ENCODE results near the gene CLDN18.
A peak's percentile ranks its signal among the peaks of the same experiment; 100 is the strongest.

The CLDN18 gene

DNA sequence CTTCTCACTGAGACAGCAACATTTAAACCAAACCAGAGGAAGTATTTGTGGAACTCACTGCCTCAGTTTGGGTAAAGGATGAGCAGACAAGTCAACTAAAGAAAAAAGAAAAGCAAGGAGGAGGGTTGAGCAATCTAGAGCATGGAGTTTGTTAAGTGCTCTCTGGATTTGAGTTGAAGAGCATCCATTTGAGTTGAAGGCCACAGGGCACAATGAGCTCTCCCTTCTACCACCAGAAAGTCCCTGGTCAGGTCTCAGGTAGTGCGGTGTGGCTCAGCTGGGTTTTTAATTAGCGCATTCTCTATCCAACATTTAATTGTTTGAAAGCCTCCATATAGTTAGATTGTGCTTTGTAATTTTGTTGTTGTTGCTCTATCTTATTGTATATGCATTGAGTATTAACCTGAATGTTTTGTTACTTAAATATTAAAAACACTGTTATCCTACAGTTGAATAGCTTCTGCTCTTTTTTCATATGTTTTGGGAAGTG, 23.3 kb downstream of the CLDN18 start:
- no peak for TF ChIP-seq JUND (IDR thresholded peaks at IDR 0.05; ENCODE audit: low read depth)
- in situ Hi-C loops (cut with HindIII; ENCODE audit: low pct_unique_long_range_greater_than_20kb, low sequenced_read_pairs): no loop called here
- DNase-seq (ENCODE audit: low read depth in 1 of 2, low spot score in 1 of 2): no peak

DNA sequence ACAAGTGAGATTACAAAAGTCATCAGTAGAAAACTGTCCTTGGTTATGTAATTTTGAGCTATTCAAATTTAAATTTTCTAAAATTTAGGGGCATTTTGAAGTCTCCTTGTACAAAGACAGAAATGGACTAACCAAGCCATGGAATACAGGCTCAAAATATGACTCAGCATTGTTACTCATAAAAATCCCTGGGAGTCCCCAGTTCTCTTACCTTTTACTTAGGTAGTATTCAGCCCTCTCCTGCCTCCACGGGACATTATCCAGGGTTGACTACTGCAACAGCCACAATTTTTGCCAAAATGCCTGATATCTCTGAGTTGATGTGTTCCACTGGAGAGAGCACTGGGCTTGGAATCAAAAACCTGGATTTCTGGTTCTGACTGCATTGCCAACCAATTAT, 25.0 kb downstream of the CLDN18 start:
- DNase-seq (ENCODE audit: low read depth in 1 of 2, low spot score in 1 of 2): no peak
- in situ Hi-C loops (cut with HindIII; ENCODE audit: low pct_unique_long_range_greater_than_20kb, low sequenced_read_pairs): no loop called here
- TF ChIP-seq JUND (IDR thresholded peaks at IDR 0.05; ENCODE audit: low read depth): no peak

DNA sequence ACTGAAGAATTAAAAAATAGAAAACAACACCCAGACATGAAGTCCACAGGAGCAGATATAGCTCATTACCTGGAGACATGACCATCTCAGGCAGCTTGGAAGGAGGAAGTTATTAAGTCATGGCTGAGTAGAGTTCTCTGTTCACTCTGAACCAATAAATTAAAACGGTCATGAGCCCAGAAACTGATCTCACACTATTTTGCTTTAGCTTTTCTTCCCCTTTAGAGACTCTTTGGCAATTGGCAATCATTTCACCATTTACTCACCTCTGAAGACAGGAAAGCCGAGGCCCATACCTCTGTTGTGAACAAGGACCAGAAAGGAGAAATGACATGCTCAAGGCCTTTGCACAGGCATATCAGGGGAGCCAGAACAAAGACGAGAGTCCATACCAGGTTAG, 26.6 kb downstream of the CLDN18 start:
- no peak for DNase-seq (ENCODE audit: low read depth in 1 of 2, low spot score in 1 of 2)
- in situ Hi-C loops (cut with HindIII; ENCODE audit: low pct_unique_long_range_greater_than_20kb, low sequenced_read_pairs): no loop called here
- no peak for TF ChIP-seq JUND (IDR thresholded peaks at IDR 0.05; ENCODE audit: low read depth)

DNA sequence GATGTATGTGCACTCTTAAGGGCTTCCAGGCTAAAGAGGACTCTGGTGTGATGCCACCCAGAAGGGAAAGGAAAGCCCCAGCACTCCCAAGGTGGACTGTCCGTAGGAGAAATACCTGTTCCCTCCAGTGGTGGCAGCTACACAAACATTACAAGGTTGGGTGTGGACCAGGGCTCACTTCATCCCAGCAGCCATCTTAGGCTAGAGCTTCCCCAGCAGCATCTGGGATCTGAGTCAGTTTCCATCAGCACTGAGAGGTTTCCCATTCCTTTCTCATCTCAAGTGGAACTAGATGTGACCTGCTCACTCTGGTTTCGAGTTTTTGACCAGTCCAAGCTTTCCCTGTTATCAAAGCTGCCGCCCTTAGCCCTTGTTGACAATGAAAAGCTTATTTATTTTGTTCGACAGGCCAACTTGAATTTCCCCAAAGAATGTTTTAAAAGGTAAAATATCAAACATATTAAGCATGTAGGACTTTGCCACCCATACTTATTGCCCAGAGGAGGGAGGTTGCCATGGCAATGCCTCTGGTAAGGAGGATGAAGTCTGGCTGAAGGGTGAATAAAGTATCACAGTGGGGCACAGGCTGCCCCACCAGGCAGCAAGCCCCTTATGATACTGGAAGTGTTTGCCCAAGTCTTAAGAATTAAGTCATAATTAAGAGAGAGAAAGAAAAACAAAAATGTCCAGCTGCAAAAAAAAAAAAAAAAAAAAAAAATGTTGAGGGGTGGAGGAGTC, 28.9 kb downstream of the CLDN18 start:
- in situ Hi-C loops (cut with HindIII; ENCODE audit: low pct_unique_long_range_greater_than_20kb, low sequenced_read_pairs): no loop called here
- TF ChIP-seq JUND (IDR thresholded peaks at IDR 0.05; ENCODE audit: low read depth): no peak
- DNase-seq (ENCODE audit: low read depth in 1 of 2, low spot score in 1 of 2): peak in 1 of 2 experiments; percentile 14

DNA sequence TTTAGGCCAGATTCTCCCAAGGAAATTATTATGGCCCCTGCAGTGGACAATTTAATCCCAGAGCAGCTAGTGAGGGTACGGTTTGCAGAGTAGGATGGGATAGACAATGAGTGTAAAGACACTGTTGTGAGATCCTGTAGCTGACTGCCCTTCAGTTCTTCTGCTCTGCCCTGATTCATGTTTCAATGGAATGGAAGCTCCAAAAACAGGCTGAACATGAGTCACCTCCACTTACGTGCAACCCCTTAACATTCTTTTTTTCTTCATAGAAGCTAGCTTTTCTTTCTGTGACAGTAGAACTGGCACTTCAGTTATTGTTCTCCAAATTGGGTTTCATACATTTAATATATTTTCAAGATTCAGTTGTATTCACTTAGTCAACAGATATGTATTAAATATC, 32.1 kb downstream of the CLDN18 start:
- DNase-seq (ENCODE audit: low read depth in 1 of 2, low spot score in 1 of 2): no peak
- in situ Hi-C loops (cut with HindIII; ENCODE audit: low pct_unique_long_range_greater_than_20kb, low sequenced_read_pairs): no loop called here
- TF ChIP-seq JUND (IDR thresholded peaks at IDR 0.05; ENCODE audit: low read depth): no peak

DNA sequence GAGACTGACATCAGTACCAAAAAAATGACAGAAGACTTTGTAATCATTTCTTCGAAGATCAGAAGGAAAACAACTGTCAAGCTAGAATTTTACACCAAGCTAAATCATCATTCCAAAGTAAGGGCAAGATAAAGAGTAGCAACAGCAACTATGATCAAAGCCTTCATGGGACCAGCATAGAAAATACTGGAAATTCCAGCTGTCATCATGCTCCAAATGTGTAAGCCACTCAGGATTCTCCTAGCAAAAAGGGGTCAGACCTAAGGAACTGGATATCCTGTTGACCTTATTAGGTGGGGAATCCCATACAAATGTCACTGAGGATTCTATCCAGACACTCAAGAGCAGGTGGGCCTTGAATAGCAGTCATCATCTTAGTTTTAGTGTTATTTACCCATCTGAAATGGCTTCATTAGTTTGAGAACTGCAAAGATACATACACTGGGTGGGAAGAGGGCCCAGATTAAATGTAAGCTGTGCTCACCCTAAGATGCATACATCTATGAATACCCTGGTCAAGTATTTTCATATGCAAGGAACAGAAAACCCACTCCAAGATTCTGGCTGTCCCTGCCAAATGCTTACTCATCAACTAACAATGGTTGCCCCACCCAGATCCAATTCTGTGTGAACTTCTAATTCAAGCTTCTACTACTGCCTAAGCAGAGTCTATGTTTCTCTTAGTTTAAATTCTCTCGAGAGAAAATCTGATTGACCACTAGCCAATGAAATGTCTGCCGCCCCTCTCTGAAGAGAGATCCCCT, 33.5 kb downstream of the CLDN18 start:
- in situ Hi-C loops (cut with HindIII; ENCODE audit: low pct_unique_long_range_greater_than_20kb, low sequenced_read_pairs): no loop called here
- no peak for TF ChIP-seq JUND (IDR thresholded peaks at IDR 0.05; ENCODE audit: low read depth)
- DNase-seq (ENCODE audit: low read depth in 1 of 2, low spot score in 1 of 2): no peak

DNA sequence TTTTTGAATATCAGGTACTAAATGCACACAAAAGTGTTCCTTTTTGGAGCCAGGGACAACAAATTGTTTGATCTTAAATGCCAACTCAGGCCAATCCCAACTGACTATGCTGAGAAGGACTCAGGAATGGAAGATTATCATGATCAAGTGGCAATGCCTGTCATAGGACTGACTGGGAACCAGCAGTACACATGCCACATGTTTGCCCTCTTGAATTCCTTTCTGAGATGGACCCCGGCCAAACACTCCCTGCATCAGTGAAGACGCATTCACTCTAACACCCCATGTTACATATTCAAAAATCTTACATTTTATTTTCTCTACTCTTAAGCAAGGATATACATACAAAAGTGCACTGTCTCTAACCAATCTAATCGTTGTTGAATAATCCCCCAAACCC, 36.1 kb downstream of the CLDN18 start:
- in situ Hi-C loops (cut with HindIII; ENCODE audit: low pct_unique_long_range_greater_than_20kb, low sequenced_read_pairs): no loop called here
- no peak for TF ChIP-seq JUND (IDR thresholded peaks at IDR 0.05; ENCODE audit: low read depth)
- DNase-seq (ENCODE audit: low read depth in 1 of 2, low spot score in 1 of 2): no peak

DNA sequence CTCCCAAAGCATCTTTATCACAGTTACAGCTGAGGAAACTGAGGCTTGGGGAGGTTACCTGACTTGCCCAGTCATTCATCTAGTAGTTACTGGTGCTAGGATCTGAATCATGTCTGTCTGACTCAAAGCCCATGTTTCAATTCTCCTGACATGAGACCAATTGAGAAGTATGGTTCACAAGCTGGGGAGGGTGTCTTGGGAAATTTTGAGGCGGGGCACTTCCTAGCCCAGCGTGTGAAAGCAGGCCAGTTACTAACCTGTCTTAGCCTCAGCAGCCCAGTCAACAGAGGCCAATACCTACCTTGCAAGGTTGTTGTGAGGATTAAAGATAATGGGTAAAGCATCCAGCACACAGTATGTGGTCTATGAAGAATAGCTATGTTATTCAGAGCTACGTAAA, 37.0 kb downstream of the CLDN18 start:
- in situ Hi-C loops (cut with HindIII; ENCODE audit: low pct_unique_long_range_greater_than_20kb, low sequenced_read_pairs): no loop called here
- no peak for TF ChIP-seq JUND (IDR thresholded peaks at IDR 0.05; ENCODE audit: low read depth)
- no peak for DNase-seq (ENCODE audit: low read depth in 1 of 2, low spot score in 1 of 2)

DNA sequence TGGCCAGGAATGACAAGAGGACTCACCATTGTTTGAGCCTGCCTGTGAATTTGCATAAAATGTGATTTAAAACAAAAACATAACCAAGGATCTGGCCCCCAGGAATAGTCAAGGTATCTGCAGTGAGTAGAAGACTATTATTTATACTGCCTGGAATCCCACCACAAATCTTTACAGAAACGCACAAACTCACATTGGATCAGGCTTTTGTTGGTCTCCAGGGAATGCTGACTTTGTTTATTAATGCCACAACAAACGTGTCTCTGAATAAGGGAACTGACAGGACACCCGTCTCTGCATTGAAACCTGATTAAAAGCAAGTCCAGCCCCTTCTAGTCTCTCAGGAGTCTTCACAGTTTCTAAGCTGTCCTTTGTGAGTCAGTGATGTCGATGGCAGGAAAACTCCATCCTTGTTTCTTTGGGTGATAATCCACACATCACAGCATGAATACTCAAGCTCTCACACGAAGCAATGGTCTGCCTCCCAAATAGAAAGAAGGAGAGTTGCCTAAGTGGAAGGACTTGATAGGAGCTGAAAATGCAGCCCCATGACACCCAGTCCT, 37.7 kb downstream of the CLDN18 start:
- in situ Hi-C loops (cut with HindIII; ENCODE audit: low pct_unique_long_range_greater_than_20kb, low sequenced_read_pairs): no loop called here
- TF ChIP-seq JUND (IDR thresholded peaks at IDR 0.05; ENCODE audit: low read depth): no peak
- no peak for DNase-seq (ENCODE audit: low read depth in 1 of 2, low spot score in 1 of 2)

DNA sequence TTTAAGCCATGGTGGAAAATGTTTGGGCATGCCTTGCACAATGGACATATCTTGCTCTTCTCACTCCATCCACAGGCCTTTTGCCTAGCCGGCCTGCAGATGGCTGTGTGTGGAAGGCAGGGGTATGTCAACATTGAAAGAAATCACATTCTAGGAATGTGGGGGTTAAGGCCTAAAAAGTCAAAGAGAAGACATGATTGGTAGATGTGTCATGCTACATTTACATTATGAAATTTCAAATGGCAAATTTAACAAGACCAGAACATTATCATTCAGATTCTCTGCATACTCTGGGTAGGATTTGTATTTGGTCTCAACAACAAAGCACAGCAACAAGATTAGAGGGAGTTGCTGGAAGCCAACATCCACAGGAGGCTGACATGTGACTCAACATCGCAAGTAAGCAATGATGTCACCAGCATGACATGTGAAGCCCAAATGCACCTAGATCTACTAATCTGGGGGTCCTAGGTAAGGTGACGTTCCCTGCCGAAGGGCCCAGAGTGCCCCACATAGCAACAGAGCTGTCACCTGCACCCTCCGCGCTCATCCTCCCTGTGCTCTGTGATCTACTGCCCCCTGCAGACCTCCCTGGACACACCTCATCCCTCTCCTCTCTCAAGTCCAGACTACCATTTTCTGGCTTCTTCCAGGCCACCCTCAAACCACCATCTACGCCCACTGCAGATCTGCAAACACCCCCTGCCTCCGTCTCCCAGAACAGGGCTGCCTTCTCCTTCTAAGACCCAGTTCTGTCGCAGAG, 39.4 kb downstream of the CLDN18 start:
- TF ChIP-seq JUND (IDR thresholded peaks at IDR 0.05; ENCODE audit: low read depth): no peak
- DNase-seq (ENCODE audit: low read depth in 1 of 2, low spot score in 1 of 2): no peak
- in situ Hi-C loops (cut with HindIII; ENCODE audit: low pct_unique_long_range_greater_than_20kb, low sequenced_read_pairs): no loop called here

DNA sequence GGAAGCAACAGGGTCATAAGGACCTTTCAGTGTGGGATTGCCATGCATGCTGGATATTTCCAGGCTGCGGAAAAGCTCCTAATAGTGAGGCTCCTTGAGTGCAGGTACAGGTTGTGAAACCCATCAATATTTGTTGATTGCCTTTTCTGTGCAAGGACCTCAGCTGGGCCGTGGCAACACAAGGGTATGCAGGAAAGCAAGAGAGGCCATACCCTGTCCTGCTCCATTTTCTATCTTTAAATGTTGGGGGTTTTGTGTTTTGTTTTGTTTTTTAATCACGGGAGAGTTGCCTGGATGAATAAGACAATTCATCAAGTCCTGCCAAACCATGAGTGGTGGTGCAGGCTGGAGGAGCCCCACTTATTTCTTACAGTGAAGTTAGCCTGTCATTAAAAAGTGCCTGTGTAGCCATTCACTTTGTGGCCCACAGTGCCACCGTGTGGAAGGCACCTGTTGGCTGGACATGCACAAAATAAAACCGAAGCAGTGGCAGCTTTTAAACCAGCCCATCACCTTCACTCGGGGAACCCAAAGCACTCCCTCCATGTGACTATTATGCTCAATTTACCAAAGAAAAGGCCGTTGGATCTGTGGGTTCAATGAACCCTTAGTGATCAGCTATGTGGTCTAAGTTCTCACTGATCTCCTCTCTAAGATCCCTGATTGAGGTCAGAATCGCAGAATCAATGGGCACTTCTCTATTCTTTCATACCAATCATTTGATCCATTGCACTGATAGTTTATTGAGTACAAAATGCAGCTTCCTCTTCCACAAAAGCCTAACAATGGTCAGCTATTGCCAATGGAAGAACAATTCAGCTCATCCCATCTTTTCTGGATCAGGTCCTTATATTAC, 42.2 kb downstream of the CLDN18 start:
- DNase-seq (ENCODE audit: low read depth in 1 of 2, low spot score in 1 of 2): peak; percentile 37 to 70
- TF ChIP-seq JUND (IDR thresholded peaks at IDR 0.05; ENCODE audit: low read depth): no peak
- in situ Hi-C loops (cut with HindIII; ENCODE audit: low pct_unique_long_range_greater_than_20kb, low sequenced_read_pairs): no loop called here

DNA sequence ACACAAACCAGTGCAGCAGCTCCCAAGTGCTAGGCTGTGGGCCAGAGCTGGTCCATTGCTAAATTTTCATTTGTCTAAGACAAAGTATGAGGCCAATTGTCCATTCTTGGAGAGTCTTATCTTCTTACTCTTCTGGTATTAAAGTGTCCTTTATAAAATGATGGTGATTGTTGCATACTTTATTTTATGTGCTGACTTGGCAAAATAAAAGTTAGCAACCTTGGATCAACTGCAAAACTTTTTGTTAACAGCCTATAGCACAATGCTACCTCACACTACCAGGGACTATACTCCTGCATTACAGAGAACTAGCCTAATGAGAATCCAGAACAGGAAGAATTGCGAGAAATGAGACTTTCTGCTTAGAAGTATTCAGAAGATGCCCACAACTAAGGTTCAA, 44.1 kb downstream of the CLDN18 start:
- in situ Hi-C loops (cut with HindIII; ENCODE audit: low pct_unique_long_range_greater_than_20kb, low sequenced_read_pairs): no loop called here
- TF ChIP-seq JUND (IDR thresholded peaks at IDR 0.05; ENCODE audit: low read depth): no peak

More for the DNA sequence above, 44.1 kb downstream of the CLDN18 start:
- DNase-seq (ENCODE audit: low read depth in 1 of 2, low spot score in 1 of 2): no peak

Data from T47D (cell line).